Mucosa of descending colon (tissue), 3 donors: ENCODE data around the gene THEM5. TPM values are rescaled to one million over a fixed set of nuclear protein-coding genes. Genes with fewer than 3 reads are reported as not detected.

Experiments used
- ATAC-seq: fragments of 200-7000 bp; cut with Tn5 transposase; one replicate; pipeline ENCODE4 v1.9.1; 2020; ENCODE audit warnings: mild to moderate bottlenecking, moderate library complexity
- DNase-seq, 3 donors: peaks; one replicate each; pipeline ENCODE4 v3.0.0-alpha.2; 2020
- H3K36me3 ChIP-seq: fragments of 200-600 bp; one replicate; pipeline ENCODE4 v1.8.0; 2021; ENCODE audit warnings: low read depth, mild to moderate bottlenecking
- H3K4me1 ChIP-seq: fragments of 200-600 bp; one replicate; pipeline ENCODE4 v1.8.0; 2021; ENCODE audit warnings: low read depth, mild to moderate bottlenecking
- H3K4me3 ChIP-seq: fragments of 200-600 bp; one replicate; pipeline ENCODE4 v1.8.0; 2021; ENCODE audit warnings: mild to moderate bottlenecking
- H3K9me3 ChIP-seq: fragments of 200-600 bp; one replicate; pipeline ENCODE4 v1.8.0; 2021; ENCODE audit warnings: mild to moderate bottlenecking
- intact Hi-C, 2 donors: fragments of 100-400 bp; cut with DNase I in 1 of 2; cut with micrococcal nuclease in 1 of 2; formaldehyde crosslinking; loops; one replicate each; pipeline versions ENCODE4 v1.11.0 to v1.11.1; 2022; cut with DNase I, micrococcal nuclease
- total RNA-seq, 3 donors: library from RNA; stranded (reverse); fragmentation: NEBNext Ultra II Directional in 2 of 3; extraction: Animal tissue kit (Norgen Biotek cat#: 25700) in 2 of 3; gene quantifications; one replicate each; pipeline versions ENCODE4 v1.2.1 to v1.2.4, GENCODE V29; 2021 to 2023
- TF ChIP-seq, protein P1 (sequence below): fragments of 200-600 bp; IDR thresholded peaks from one replicate; pipeline ENCODE4 v1.8.0; 2022; ENCODE audit warnings: antibody characterized with exemption, mild to moderate bottlenecking
- donor health status: DM: no; HTN: no; CAD: no; lungs with moderate emphysema.
- donor health status: DM: no; HTN: no; CAD: no.
- donor health status: DM: no; HTN: yes; CAD: no.

The THEM5 gene
- total RNA-seq, 3 donors from 2014 or later = not detected

DNA sequence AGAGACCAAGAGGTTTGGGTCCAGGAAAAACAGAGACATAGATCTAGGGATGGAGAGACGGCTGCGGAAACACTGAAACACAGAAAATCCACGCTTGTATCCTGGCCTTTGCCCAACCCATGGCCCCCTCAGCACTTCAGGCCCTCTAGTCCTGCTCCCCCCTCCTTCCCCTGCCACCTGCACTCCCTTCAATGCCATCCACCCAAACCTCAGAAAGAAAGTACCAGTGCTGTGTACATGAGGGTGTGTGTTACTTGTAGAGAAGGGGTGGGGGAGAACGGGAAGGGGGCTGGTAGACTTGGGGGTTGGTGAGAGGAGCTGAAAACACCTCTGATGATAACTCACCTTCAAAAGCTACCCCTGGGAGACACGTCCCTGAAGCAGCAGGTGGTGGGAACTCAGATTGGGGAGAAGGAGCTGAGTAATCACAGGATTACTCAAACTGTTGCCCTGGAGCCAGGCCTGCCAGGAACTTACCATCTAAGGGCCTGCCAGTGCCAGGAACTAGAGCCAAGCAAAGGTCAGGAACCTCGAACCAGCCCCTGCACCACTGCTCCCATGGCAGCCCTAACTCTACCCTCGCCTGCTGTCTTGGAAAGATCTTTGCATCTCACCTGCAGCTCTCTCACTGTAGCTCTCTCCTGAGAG is 33.4 kb downstream of the THEM5 start:
- no peak for ATAC-seq
- intact Hi-C loops = no loop called here
- DNase-seq = no peak

DNA sequence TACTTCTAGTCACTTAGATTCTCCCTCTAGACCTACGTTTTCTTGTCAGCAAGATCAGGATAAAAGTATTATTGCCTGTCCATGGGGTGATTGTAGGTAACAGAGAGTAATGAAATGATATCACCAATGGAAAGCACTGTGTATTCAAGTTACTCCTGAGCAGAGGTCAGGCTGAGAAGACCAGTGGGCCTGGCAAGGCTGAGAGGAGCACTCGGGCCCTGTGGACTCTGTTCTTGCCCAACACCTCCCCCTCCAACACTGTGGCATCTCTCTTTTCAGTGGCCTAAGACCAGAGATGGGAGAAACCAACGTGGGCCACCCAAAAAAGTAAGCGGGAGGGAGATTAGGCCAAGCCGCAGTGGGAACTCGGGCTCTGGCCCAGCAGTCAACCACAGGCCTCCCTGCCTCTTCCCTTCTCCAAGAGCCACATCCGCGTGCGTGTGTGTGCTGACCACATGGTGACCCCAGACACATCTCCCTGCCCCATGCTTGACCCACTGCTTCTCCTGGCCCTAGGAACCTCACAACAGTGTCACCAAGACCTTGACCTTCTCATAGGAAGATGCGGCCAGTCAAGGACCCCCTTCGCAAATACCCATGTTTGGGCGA is 34.2 kb downstream of the THEM5 start:
- TF ChIP-seq, protein P1, sequence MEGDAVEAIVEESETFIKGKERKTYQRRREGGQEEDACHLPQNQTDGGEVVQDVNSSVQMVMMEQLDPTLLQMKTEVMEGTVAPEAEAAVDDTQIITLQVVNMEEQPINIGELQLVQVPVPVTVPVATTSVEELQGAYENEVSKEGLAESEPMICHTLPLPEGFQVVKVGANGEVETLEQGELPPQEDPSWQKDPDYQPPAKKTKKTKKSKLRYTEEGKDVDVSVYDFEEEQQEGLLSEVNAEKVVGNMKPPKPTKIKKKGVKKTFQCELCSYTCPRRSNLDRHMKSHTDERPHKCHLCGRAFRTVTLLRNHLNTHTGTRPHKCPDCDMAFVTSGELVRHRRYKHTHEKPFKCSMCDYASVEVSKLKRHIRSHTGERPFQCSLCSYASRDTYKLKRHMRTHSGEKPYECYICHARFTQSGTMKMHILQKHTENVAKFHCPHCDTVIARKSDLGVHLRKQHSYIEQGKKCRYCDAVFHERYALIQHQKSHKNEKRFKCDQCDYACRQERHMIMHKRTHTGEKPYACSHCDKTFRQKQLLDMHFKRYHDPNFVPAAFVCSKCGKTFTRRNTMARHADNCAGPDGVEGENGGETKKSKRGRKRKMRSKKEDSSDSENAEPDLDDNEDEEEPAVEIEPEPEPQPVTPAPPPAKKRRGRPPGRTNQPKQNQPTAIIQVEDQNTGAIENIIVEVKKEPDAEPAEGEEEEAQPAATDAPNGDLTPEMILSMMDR = no peak
- H3K4me3 ChIP-seq = no peak overlapping the region
- intact Hi-C loops = no loop called here
- DNase-seq = no peak
- H3K4me1 ChIP-seq = no peaks in the 10 kb centered on the region
- ATAC-seq = no peak
- H3K9me3 ChIP-seq = no peaks in the 10 kb centered on the region
- no peaks in the 10 kb centered on the region for H3K36me3 ChIP-seq

More for the DNA sequence above, 33.4 kb downstream of the THEM5 start:
- no peak overlapping the region for H3K4me3 ChIP-seq
- TF ChIP-seq, protein P1 = no peak
- H3K4me1 ChIP-seq = no peaks in the 10 kb centered on the region
- H3K9me3 ChIP-seq = no peaks in the 10 kb centered on the region
- H3K36me3 ChIP-seq = no peaks in the 10 kb centered on the region

DNA sequence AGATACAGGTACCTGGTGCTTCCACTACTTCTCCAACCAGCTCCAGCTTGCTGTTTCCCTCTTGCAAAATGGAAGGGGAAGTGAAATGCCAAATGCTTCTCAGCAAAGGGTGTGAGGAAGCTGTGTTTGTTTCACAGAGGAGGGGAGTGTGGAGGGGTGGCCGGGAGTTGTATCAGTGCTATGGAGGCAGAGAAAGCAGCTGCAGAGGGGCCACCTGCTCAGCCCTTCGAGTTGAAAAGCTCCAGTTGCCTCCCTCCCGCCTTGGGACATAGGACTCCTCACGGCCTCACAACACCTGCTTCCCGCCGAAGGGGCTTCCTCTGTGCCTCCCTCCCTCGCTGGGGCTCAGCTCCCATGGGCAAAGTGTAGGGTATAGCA is 36.2 kb downstream of the THEM5 start:
- no peak for DNase-seq
- intact Hi-C loops = no loop called here
- Histone ChIP-seq H3K36me3 (no peaks in the 10 kb centered on the region), H3K4me1 (no peaks in the 10 kb centered on the region), H3K4me3 (no peak overlapping the region), H3K9me3 (no peaks in the 10 kb centered on the region)
- TF ChIP-seq, protein P1 = no peak
- no peak for ATAC-seq

DNA sequence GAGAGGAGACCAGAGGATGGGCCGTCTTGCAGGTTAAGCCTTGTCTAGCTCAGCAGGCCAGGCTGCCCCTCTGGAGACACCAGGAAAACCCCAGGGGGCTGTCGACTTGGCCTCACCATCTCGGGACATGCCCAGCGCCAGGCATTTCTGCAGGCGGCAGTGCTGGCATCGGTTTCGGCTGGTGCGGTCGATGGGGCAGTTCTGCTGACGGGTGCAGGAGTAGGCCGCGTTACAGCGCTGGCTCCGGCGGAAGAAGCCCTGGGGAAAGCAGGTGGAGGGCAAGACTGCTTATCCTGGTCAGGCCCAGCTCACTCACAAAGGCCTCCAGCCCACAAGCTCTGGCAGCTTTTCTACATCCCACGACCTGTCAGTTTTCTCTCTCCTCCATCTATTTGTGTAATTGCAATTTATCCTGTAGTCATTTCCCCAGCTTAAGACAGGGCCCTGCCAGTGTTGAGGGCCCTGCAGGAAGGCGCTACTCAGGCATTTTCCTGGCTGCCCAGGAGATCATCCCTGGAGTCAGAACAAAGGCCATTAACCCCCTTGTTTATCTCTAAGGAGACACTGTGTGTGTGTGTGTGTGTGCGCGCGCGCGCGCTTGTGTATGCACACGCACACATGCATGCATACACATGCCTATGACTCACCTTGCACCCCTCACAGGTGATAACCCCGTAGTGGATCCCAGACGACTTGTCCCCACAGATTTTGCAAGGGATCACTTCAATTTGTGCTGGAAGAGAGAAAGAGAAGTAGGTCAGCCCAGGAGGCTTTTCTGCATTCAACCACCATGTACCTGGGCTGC is 36.8 kb downstream of the THEM5 start:
- ATAC-seq = no peak
- Histone ChIP-seq H3K4me3 (no peak overlapping the region), H3K9me3 (no peaks in the 10 kb centered on the region), H3K36me3 (no peaks in the 10 kb centered on the region), H3K4me1 (no peaks in the 10 kb centered on the region)
- intact Hi-C loops = no loop called here
- no peak for DNase-seq
- TF ChIP-seq, protein P1 = no peak

DNA sequence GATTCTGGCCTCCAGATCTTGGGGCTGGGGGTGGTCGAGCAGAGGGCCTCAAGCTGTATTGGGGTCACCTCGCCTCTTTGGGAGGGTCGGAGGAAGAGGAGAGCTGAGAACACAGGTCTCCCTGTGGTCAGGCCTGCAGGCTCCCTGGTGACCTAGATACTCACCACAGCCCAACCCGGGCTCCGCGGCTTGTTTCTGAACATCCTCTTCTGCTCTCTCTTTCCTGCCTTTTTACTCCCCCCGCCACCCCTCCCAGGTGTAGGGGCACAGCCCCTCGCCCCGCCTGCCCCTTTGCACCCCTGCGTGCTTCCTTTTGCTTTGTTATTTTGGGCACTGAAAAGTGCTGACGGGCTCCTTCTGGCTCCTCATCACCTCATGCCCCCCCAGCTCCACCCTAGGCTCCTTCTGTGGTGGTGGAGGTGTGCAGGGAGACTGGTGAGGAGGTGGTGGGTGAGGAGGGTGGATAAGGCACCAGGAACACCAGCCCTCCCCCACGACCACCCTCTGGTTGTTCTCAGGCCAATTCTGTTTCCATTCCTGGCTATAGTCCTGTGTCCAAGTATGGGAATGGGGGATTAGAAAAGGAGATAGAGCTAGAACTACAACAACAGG is 37.7 kb downstream of the THEM5 start:
- H3K36me3 ChIP-seq = no peaks in the 10 kb centered on the region
- DNase-seq = peak in 2 of 3 donors; percentile 61 to 77
- H3K4me3 ChIP-seq = no peak overlapping the region
- no peaks in the 10 kb centered on the region for H3K9me3 ChIP-seq
- H3K4me1 ChIP-seq = no peaks in the 10 kb centered on the region
- TF ChIP-seq, protein P1 = no peak
- intact Hi-C loops = no loop called here
- peak; percentile 58 for ATAC-seq
